Progenitor cell of endocrine pancreas (in vitro differentiated cells): Measurements from ENCODE around the gene WDR35. TPM values are rescaled to one million over a fixed set of nuclear protein-coding genes. Genes with fewer than 3 reads are reported as not detected.

Source experiments
- DNase-seq: peaks from one replicate; pipeline ENCODE4 v3.0.0; 2021; ENCODE audit warnings: low spot score; ENCODE audit not compliant: unreplicated experiment
- H3K27ac Mint-ChIP-seq: 2 replicates; pipeline ENCODE4 v1.8.0; 2021; ENCODE audit warnings: mild to moderate bottlenecking, moderate library complexity, mixed read lengths
- H3K27me3 Mint-ChIP-seq: 2 replicates; pipeline ENCODE4 v1.8.0; 2021; ENCODE audit warnings: mixed read lengths
- H3K36me3 Mint-ChIP-seq: 2 replicates; pipeline ENCODE4 v1.8.0; 2022; ENCODE audit warnings: mixed read lengths; ENCODE audit not compliant: insufficient read depth
- H3K4me1 Mint-ChIP-seq: 2 replicates; pipeline ENCODE4 v1.8.0; 2021; ENCODE audit warnings: low read depth, mixed read lengths
- H3K4me3 Mint-ChIP-seq: 2 replicates; pipeline ENCODE4 v1.8.0; 2021; ENCODE audit warnings: low read depth, mild to moderate bottlenecking, moderate library complexity, mixed read lengths
- H3K9me3 Mint-ChIP-seq: 2 replicates; pipeline ENCODE4 v1.8.0; 2021; ENCODE audit warnings: low read depth, mixed read lengths
- total RNA-seq: library from RNA; stranded (reverse); gene quantifications from 2 replicates; pipeline ENCODE4 v1.2.1, GENCODE V29; 2021
- TF ChIP-seq, protein P1 (sequence below): fragments of 200-600 bp; sonication (generic); IDR thresholded peaks from one replicate; pipeline ENCODE4 v1.5.0; 2021; ENCODE audit warnings: antibody characterized with exemption, mild to moderate bottlenecking; ENCODE audit not compliant: unreplicated experiment

Gene WDR35
- total RNA-seq, 1 donor from 2014 or later = 16.5 TPM

DNA sequence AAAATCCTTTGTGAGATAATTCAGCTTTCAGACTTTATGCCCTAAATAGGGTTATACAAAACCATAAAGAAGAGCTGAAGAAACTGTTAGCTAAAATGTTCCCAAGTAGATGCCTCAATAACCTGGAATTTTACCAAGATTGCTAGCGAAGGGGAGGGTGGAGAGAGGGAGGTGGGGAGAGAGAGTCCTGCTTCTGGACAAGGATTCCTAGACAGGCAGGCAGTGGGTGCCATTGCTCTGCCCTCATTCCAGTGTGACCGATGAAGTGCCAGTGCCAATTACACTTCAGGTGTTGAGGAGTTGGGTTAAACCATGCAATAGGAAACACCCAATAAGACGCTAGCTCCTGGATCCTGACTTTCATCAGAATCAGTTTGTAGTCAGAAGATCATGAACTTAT is 43.4 kb upstream of the WDR35 start:
- DNase-seq = no peak
- TF ChIP-seq, protein P1, sequence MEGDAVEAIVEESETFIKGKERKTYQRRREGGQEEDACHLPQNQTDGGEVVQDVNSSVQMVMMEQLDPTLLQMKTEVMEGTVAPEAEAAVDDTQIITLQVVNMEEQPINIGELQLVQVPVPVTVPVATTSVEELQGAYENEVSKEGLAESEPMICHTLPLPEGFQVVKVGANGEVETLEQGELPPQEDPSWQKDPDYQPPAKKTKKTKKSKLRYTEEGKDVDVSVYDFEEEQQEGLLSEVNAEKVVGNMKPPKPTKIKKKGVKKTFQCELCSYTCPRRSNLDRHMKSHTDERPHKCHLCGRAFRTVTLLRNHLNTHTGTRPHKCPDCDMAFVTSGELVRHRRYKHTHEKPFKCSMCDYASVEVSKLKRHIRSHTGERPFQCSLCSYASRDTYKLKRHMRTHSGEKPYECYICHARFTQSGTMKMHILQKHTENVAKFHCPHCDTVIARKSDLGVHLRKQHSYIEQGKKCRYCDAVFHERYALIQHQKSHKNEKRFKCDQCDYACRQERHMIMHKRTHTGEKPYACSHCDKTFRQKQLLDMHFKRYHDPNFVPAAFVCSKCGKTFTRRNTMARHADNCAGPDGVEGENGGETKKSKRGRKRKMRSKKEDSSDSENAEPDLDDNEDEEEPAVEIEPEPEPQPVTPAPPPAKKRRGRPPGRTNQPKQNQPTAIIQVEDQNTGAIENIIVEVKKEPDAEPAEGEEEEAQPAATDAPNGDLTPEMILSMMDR = no peak
- Mint-ChIP-seq H3K9me3 (peaks cover 11% of the 10 kb centered on the region), H3K27ac (no peak overlapping the region), H3K4me1 (peaks cover 4% of the 10 kb centered on the region), H3K4me3 (no peak overlapping the region), H3K27me3 (no peaks in the 10 kb centered on the region), H3K36me3 (peaks cover 61% of the 10 kb centered on the region)

DNA sequence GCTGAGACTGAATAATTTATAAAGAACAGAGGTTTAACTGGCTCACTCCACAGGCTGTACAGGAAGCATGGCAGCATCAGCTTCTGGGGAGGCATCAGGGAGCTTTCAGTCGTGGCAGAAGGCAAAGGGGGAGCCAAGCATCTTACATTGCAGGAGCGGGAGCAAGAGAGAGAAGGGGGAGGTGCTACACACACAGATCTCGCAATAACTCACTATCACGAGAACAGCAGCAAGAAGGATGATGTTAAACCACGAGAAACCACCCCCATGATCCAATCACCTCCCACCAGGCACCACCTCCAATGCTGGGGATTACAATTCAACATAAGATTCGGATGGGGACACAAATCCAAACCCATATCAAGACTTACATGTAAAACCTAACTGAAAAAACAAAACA is 40.3 kb upstream of the WDR35 start:
- TF ChIP-seq, protein P1 = no peak
- Mint-ChIP-seq H3K27me3 (no peaks in the 10 kb centered on the region), H3K9me3 (peaks cover 11% of the 10 kb centered on the region), H3K4me3 (no peak overlapping the region), H3K27ac (no peak overlapping the region), H3K4me1 (peaks cover 4% of the 10 kb centered on the region), H3K36me3 (peaks cover 60% of the 10 kb centered on the region)
- no peak for DNase-seq

DNA sequence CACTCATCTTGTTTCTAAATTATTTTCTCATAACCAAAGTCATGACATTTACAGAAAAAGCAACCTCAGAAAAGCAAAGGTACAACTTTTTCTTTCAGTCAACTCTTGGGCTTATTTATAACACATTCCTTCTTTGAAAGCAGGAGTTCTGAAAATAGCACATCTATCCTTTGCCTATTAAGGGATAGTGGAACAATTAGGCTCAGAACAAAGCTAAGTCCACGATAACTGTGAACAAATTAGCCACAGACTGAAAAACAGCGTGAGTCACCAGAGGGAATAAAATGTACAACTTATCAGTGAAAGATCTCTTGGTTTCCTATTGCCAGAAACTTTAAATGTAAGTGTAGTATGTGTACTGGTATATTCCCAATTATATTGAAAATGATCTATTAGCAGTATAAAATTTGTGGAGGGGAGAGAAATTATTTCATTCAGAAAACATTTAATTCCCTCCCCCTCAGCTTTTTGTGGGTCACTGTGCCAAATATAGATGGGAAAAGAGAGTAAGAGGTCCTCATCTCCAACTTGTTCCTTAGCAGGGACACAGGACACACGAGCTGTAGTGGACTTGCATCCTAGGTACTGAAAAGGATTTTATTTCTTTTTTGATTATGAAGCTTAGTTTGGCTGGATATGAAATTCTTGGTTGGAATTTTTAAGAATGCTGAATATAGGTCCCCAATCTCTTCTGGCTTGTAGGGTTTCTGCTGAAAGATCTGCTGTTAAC is 38.0 kb upstream of the WDR35 start:
- no peak for DNase-seq
- H3K27ac Mint-ChIP-seq = no peak overlapping the region
- peaks cover 12% of the 10 kb centered on the region for H3K9me3 Mint-ChIP-seq
- no peaks in the 10 kb centered on the region for H3K27me3 Mint-ChIP-seq
- peaks cover 59% of the 10 kb centered on the region for H3K36me3 Mint-ChIP-seq
- no peaks in the 10 kb centered on the region for H3K4me1 Mint-ChIP-seq
- TF ChIP-seq, protein P1 = no peak
- H3K4me3 Mint-ChIP-seq = no peak overlapping the region

DNA sequence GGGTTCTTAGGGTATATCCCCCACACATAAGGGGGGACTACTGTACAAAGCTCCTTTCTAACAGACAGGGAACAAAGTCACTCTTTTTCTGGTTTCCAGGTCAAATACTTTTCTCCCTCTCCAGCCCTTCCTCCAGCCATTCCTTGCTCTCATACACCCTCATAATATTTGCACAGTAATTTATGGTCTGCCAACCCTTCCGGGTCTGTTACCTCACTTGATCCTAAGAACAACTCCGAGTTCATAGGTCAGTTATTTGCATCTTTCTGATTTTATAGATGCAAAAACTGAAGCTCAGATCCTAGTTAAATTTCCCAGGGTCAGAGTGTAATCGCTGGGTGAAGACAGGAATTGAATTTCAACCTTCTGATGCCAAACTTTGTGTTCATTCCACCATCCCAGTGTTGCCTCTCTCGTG is 37.4 kb upstream of the WDR35 start:
- peaks cover 55% of the 10 kb centered on the region for H3K36me3 Mint-ChIP-seq
- no peaks in the 10 kb centered on the region for H3K27me3 Mint-ChIP-seq
- TF ChIP-seq, protein P1 = no peak
- H3K27ac Mint-ChIP-seq = no peak overlapping the region
- peaks cover 15% of the 10 kb centered on the region for H3K9me3 Mint-ChIP-seq
- H3K4me1 Mint-ChIP-seq = no peaks in the 10 kb centered on the region
- H3K4me3 Mint-ChIP-seq = no peak overlapping the region
- DNase-seq = no peak

DNA sequence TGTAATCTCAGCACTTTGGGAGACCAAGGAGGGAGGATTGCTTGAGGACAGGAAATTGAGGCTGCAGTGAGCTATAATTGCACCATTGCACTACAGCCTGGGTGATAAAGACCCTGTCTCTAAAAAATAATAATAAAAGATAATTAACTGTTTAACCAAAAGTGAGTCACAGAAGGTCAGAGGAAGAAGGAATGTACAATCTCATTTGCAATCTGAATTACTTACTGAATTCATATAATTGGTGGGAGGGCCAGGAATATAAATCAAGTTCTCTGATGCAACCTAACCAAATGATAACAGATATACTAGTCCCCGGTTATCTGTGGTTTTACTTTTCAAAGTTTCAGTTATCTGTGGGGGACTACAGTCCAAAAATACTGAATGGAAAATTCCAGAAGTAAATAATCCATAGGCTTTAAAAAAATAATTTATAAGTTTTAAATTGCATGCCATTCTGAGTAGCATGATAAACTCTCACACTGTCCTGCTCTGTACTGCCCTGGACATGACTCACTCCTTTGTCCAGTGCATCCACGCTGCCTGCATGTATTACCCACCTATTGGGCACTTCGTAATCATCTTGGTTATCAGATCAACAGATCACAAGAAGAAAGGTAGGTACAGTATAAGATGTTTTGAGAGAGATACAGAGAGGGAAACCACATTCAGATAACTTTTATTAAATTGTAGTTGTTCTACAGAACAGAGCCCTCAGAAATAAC is 35.3 kb upstream of the WDR35 start:
- Mint-ChIP-seq H3K4me1 (no peaks in the 10 kb centered on the region), H3K36me3 (peaks cover 49% of the 10 kb centered on the region), H3K27ac (no peak overlapping the region), H3K4me3 (no peak overlapping the region), H3K9me3 (peaks cover 22% of the 10 kb centered on the region), H3K27me3 (no peaks in the 10 kb centered on the region)
- no peak for DNase-seq
- TF ChIP-seq, protein P1 = no peak
